HL-60/S4 treated with retinoic acid at 250 ng/mL for 4 days and 3 days (cell line): Measurements from ENCODE around the gene ABCA3.
"Not testable (repeated sequence)": the region's sequence is repeated elsewhere in the genome, so short reads cannot be mapped to it uniquely, and the experiment has no call there.

ENCODE experiments used
- in situ Hi-C: fragments of 300-500 bp; cut with MboI; formaldehyde crosslinking; loops from 2 replicates; pipeline ENCODE4 v1.7.0; 2022; ENCODE audit warnings: low sequenced_read_pairs

ABCA3 gene

DNA sequence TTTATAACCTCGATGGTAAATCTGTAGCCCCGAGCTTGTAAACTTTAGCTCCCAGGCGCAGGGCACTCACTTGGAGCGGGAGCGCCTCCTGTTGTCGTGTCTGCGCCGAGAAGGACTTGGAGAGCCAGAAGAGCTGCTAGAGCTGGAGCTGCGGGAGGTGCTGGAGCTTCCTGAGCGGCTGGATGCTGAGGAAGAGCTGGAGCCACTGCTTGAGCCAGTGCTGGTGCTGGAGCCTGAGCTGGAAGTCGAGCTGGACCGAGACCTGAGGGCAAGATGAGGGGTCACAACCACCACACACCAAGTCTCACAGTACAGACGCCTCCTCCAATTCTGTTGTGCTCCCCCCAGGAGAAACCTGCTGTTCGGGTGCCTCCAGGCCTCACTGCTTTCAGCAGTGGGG lies 77.5 kb downstream of the ABCA3 start:
- in situ Hi-C loops = not testable (repeated sequence)

DNA sequence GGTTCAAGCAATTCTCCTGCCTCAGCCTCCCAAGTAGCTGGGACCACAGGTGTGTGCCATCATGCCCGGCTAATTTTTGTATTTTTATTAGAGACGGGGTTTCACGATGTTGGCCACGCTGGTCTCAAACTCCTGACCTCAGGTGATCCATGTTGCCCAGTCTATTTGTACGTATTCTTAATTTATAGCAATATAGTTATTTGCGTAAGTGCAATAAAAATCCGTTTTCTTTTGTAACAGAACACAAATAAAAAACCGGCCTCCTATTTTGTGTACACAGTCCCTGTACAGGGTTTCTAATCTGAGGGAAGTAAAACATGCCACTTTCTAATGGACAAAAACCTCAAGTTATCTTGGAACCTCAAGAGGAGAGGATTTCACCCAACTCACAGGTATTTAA lies 80.3 kb downstream of the ABCA3 start:
- in situ Hi-C loops = no loop called here

DNA sequence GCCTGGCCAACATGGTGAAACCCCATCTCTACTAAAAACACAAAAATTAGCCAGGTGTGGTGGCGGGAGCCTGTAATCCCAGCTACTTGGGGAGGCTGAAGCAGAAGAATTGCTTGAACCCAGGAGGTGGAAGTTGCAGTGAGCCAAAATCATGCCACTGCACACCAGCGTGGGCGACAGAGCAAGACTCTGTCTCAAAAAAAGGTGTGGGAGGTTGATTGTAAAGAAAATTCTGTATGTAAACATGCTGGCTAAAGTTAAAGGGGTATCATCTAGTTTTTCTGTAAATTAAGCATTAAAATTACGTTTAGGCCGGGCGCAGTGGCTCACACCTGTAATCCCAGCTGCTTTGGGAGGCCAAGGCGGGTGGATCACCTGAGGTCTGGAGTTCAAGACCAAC lies 82.0 kb downstream of the ABCA3 start:
- in situ Hi-C loops = not testable (repeated sequence)

GRCh38 chr16:2257726-2258125 lies 82.8 kb downstream of the ABCA3 start:
- in situ Hi-C loops = no loop called here

GRCh38 chr16:2256531-2257140 lies 83.9 kb downstream of the ABCA3 start:
- in situ Hi-C loops = no loop called here

- in situ Hi-C loops = no loop called here
These were observed 87.2 kb downstream of the ABCA3 start for GRCh38 chr16:2253293-2253692.

- in situ Hi-C loops = no loop called here
These were observed 87.8 kb downstream of the ABCA3 start for GRCh38 chr16:2252806-2253148.

- in situ Hi-C loops = no loop called here
These were observed 89.0 kb downstream of the ABCA3 start, which contains the start of gene ECI1 for GRCh38 chr16:2251296-2252111. TSS of gene ECI1 (minus strand) at chr16:2251587. CDS start at chr16:2251566, 21 bp downstream.

- in situ Hi-C loops = no loop called here
These were observed 89.8 kb downstream of the ABCA3 start for GRCh38 chr16:2250652-2251295.

DNA sequence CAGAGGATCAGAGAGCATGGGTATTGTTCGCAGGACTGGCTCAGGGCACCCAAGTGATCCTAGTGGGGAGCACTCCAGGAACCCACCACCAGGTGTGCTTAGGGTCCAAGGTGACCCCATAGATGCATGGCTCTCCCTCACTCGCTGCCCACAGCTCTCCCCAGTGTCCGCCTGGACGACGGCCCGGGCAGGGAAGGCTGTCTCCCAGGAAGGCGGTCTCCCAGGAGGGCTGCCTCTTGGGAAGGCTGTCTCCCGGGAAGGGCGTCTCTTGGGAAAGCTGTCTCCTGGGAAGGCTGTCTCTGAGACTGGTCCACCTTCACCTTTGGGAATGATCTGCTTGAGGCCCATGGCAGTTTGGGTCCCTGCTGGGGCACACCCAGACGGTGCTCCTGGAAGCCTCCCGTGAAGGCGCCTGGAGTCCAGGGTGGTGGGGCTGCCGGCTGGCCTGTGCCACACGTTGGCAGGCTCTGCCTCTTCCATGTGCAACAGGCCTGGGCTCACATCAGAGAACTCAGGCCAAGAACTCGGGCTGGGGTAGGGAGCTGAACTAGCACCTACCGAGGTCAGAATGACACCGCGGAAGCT lies 94.1 kb downstream of the ABCA3 start:
- in situ Hi-C loops = no loop called here

DNA sequence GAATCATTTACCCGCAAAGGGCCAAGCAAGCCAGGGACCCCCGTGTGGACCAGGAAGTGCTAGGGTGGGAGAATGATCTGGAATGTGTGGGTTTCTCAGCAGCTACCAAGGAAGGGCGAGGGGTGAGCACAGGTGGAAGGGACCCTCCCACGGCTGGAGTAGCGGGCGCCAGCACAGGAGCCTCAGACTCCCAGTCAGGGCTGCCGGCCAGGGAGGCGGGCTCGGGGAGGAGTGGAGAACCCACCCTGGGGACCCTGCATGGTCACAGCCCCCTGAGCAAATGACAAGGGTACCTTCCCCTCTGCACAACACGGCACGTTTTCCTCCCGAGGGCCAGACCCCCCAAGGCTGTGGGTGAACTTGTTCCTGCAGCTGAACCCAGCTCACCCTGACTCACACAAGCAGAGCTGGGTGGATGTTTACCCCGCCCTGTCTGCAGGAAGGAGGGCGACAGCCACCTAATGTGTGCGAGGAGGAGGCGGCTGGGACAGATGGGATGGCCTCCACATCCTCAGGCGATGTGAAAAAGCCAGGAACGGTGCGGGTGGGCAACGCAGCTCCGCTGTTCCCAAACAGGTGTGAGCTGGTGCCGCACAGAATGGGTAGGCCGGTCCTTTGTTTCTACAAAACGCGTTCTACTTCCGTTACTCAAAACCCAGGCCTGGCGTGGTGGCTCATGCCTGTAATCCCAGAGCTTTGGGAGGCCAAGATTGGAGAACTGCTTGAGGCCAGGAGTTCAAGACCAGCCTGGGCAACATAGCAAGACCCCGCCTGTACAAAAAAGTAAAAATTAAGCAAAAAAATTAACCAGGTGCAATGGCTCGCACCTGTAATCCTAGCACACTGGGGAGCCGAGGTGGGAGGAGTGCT lies 95.4 kb downstream of the ABCA3 start:
- in situ Hi-C loops = no loop called here

DNA sequence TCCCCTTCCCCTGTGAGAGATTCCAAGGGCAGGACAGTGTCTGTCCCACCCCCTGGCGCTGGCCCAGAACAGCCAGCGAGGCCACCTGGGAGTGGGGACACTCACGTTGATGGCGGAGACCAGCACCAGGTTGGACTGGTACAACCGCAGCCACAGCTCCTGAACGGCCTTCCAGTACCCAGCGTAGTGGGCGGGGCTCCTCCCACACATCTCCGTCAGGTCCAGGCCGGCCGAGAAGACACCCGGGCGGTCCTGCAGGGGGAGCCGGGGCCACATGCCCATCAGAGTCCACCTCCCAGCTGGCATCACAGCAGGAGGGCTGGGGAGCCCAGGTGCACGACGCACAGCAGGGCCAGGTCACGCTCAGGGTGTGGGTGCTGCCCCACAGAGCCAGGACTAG lies 96.2 kb downstream of the ABCA3 start:
- in situ Hi-C loops = no loop called here

- in situ Hi-C loops = no loop called here
These were observed 96.7 kb downstream of the ABCA3 start for GRCh38 chr16:2243781-2244180.

DNA sequence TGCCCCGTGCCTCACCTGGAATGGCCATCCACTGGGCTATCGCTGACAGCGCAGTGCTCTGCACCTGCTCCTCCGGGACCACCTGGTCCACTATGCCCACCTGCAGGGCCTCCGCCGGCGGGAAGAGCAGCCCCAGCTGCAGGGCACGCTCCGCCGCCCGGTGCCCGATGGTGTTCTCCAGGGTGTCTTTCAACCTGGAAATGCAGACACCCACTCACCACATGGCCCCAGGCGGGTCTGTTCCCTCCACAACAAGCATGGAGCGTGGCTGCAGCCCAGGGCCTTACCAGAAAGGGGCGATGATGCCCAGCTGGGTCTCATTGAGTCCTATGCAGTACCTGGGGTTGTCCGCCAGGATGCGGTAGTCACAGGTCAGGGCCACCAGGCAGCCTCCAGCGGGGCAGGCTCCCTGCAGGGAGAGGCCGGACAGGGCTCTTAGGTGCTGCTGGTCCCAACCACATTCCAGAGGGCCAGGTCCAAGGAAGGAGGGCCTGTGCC lies 97.4 kb downstream of the ABCA3 start:
- in situ Hi-C loops = no loop called here

DNA sequence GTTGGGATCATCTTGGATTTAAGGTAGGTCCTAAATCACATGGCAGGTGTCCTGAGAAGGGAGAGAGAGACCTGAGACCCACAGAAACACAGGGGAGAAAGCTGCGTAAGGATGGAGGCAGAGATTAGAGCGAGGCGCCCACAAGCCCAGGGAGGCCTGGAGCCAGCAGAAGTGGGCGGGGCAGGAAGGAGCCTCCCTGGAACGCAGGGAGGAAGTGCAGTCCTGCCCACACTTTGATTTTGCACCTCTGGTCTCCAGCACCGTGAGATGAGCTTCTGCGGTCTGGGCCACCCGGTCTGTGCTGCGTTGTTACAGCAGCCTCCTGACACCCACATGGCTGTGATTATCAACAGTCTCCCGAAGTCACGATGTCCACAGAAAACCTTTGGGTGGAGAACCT lies 97.9 kb downstream of the ABCA3 start:
- in situ Hi-C loops = no loop called here

GRCh38 chr16:2240331-2240730 lies 100.2 kb downstream of the ABCA3 start:
- in situ Hi-C loops = not testable (repeated sequence)

- in situ Hi-C loops = no loop called here
These were observed 101.5 kb downstream of the ABCA3 start for GRCh38 chr16:2238838-2239675.

GRCh38 chr16:2238150-2238837 lies 102.2 kb downstream of the ABCA3 start:
- in situ Hi-C loops = no loop called here

DNA sequence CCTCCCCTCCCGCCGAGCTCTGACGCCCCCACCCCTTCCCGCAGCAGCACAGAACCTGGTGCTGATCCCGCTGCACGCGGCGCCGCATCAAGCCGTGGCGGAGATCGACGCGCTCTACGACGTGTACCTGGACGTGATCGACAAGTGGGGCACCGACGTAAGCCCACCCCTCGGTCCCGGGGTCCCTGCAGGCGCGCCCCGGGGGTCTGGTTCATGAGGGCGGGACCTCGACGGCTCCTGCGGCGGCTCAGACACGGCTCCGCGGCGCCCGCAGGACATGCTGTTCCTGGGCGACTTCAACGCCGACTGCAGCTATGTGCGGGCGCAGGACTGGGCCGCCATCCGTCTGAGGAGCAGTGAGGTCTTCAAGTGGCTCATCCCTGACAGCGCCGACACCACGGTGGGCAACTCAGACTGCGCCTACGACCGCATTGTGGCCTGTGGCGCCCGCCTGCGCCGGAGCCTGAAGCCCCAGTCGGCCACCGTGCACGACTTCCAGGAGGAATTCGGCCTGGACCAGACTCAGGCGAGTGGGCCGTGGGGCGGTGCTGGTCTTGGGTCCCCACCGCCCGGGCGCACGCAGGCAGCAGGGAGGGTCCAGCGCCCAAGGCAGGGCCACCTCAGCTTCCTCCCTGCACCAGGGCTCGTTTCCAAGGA lies 102.9 kb downstream of the ABCA3 start:
- in situ Hi-C loops = no loop called here
